Neutrophil (primary cell): Measurements from ENCODE around the gene ADGRD2.

Source experiments
- H3K27ac ChIP-seq: fragments of 200-600 bp; sonication (generic); 2 replicates; pipeline ENCODE4 v1.5.1; 2016; ENCODE audit warnings: mild to moderate bottlenecking, moderate library complexity
- H3K27me3 ChIP-seq: fragments of 200-600 bp; sonication (generic); 2 replicates; pipeline ENCODE4 v1.6.0; 2016; ENCODE audit warnings: mild to moderate bottlenecking
- H3K36me3 ChIP-seq: fragments of 200-600 bp; sonication (generic); 2 replicates; pipeline ENCODE4 v1.5.1; 2017
- H3K4me1 ChIP-seq, 2 experiments: fragments of 200-600 bp in 1 of 2; sonication (generic) in 1 of 2; 1 replicate in 1 of 2; 2 replicates in 1 of 2; pipeline versions ENCODE4 v1.5.1 to v1.6.1; 2013 to 2016; ENCODE audit warnings: low read depth in 1 of 2, low read length in 1 of 2, mild to moderate bottlenecking in 1 of 2, moderate library complexity in 1 of 2; ENCODE audit not compliant: control insufficient read depth in 1 of 2, insufficient read depth in 1 of 2
- H3K4me3 ChIP-seq, 2 experiments: fragments of 200-600 bp in 1 of 2; sonication (generic) in 1 of 2; 1 replicate in 1 of 2; 2 replicates in 1 of 2; pipeline ENCODE4 v1.5.1; 2013 to 2016; ENCODE audit warnings: low read depth in 1 of 2, low read length in 1 of 2, mild to moderate bottlenecking in 1 of 2, moderate library complexity in 1 of 2
- H3K9me3 ChIP-seq: fragments of 200-600 bp; sonication (generic); 2 replicates; pipeline ENCODE4 v1.5.1; 2016
- CTCF ChIP-seq: fragments of 200-600 bp; sonication (generic); IDR thresholded peaks from 2 replicates; pipeline ENCODE4 v1.5.1; 2016; ENCODE audit warnings: antibody characterized with exemption

ADGRD2 gene

GRCh38 chr9:124506433-124506832 lies 56.2 kb downstream of the ADGRD2 start:
- TF ChIP-seq CTCF = no peak
- Histone ChIP-seq H3K4me3 (no peak overlapping the region), H3K36me3 (no peaks in the 10 kb centered on the region), H3K27me3 (peaks cover 80% of the 10 kb centered on the region), H3K4me1 (peaks cover 0 to 7% of the 10 kb centered on the region in 2 experiments), H3K27ac (no peak overlapping the region), H3K9me3 (no peaks in the 10 kb centered on the region)

- Histone ChIP-seq H3K9me3 (no peaks in the 10 kb centered on the region), H3K36me3 (no peaks in the 10 kb centered on the region), H3K4me1 (peaks cover 0 to 7% of the 10 kb centered on the region in 2 experiments), H3K4me3 (no peak within 1 kb of the TSS), H3K27ac (no peak within 1 kb of the TSS), H3K27me3 (peaks cover 80% of the 10 kb centered on the region)
- no peak for TF ChIP-seq CTCF
These were observed 57.0 kb downstream of the ADGRD2 start, which contains the start of gene NR5A1 for GRCh38 chr9:124506931-124507879. Gene NR5A1 (minus strand): TSS chr9:124507399. CDS start chr9:124503395, 4,004 bp downstream.

GRCh38 chr9:124507880-124508423 lies 57.7 kb downstream of the ADGRD2 start:
- Histone ChIP-seq H3K36me3 (no peaks in the 10 kb centered on the region), H3K4me3 (no peak overlapping the region), H3K27ac (no peak overlapping the region), H3K9me3 (no peaks in the 10 kb centered on the region), H3K4me1 (peaks cover 0 to 7% of the 10 kb centered on the region in 2 experiments), H3K27me3 (peaks cover 80% of the 10 kb centered on the region)
- no peak for TF ChIP-seq CTCF

GRCh38 chr9:124510650-124511425 lies 60.6 kb downstream of the ADGRD2 start:
- H3K9me3 ChIP-seq = no peaks in the 10 kb centered on the region
- no peaks in the 10 kb centered on the region for H3K36me3 ChIP-seq
- H3K4me1 ChIP-seq = no peaks in the 10 kb centered on the region
- peaks cover 63% of the 10 kb centered on the region for H3K27me3 ChIP-seq
- no peak overlapping the region for H3K27ac ChIP-seq
- H3K4me3 ChIP-seq = no peak overlapping the region
- no peak for TF ChIP-seq CTCF

- Histone ChIP-seq H3K4me3 (no peak overlapping the region), H3K27ac (no peak overlapping the region), H3K36me3 (no peaks in the 10 kb centered on the region), H3K9me3 (no peaks in the 10 kb centered on the region), H3K27me3 (peaks cover 57% of the 10 kb centered on the region), H3K4me1 (no peaks in the 10 kb centered on the region)
- TF ChIP-seq CTCF = no peak
These were observed 61.2 kb downstream of the ADGRD2 start for GRCh38 chr9:124511426-124511840.
